Measurements from ENCODE around the gene ANP32B.
A peak's percentile ranks its signal among the peaks of the same experiment; 100 is the strongest.

The ANP32B gene

GRCh38 chr9:97982683-97983588 is at the start of gene ANP32B:
Gene ANP32B (plus strand): TSS chr9:97983341. CDS start chr9:97983556, 215 bp downstream.
- TF ChIP-seq CTCF (conservative IDR thresholded peaks at IDR 0.05; ENCODE audit: control insufficient read depth, insufficient read depth, low read depth, low read length): peak; percentile 53
- peak; percentile 79 for DNase-seq (ENCODE audit: low read depth)
- H3K4me3 ChIP-seq (ENCODE audit: control insufficient read depth, low read depth, low read length): peak within 1 kb of the TSS; percentile 75

DNA sequence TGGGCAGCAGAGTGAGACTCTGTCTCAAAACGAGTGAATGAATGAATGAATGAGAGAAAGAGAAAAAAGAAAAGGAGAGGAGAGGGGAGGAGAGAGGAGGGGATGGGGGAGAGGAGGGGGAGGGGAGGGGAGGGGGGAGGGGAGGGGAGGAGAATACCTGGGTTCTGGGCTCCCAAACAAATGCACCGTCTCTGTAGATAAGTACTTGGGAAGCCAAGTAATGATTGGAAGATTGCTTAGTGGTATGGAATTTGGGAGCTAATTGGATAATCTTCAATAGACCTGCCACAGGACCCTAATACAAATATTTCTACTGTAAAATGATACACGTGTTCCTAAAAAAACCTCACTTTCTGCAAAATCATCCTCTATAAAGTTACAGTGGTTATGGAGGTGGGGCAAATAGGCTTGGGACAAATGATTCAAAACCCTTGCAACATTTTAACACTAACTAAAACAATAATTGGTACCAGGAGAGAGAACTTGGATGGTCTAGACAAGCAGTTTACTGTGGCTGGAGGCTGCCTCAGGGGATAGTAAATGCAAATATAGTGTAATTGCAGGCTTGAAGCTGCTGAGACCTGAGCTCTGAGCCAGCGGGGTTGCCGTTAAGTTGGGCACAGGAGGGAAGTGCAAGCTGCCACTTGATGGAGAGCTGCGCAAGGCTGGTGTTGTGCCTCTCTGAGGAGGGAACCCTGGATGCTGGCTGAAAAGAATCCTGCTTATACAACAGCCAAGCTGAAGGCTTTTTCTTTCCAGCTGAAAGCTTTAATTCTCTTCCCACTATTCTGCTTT is 48.6 kb upstream of the ANP32B start:
- TF ChIP-seq CTCF (conservative IDR thresholded peaks at IDR 0.05; ENCODE audit: control insufficient read depth, insufficient read depth, low read depth, low read length): no peak
- no peak for DNase-seq (ENCODE audit: low read depth)
- H3K4me3 ChIP-seq (ENCODE audit: control insufficient read depth, low read depth, low read length): no peak overlapping the region

GRCh38 chr9:97935276-97935675 is 47.9 kb upstream of the ANP32B start:
- TF ChIP-seq CTCF (conservative IDR thresholded peaks at IDR 0.05; ENCODE audit: control insufficient read depth, insufficient read depth, low read depth, low read length): no peak
- no peak overlapping the region for H3K4me3 ChIP-seq (ENCODE audit: control insufficient read depth, low read depth, low read length)
- DNase-seq (ENCODE audit: low read depth): no peak

- DNase-seq (ENCODE audit: low read depth): no peak
- no peak for TF ChIP-seq CTCF (conservative IDR thresholded peaks at IDR 0.05; ENCODE audit: control insufficient read depth, insufficient read depth, low read depth, low read length)
- no peak overlapping the region for H3K4me3 ChIP-seq (ENCODE audit: control insufficient read depth, low read depth, low read length)
Measured at GRCh38 chr9:97936998-97937397, 46.1 kb upstream of the ANP32B start.

GRCh38 chr9:97938081-97938644 is 45.0 kb upstream of the ANP32B start, which contains the start of gene HEMGN:
Gene HEMGN (minus strand): TSS chr9:97938172. CDS start chr9:97938136, 36 bp downstream.
- DNase-seq (ENCODE audit: low read depth): no peak
- no peak within 1 kb of the TSS for H3K4me3 ChIP-seq (ENCODE audit: control insufficient read depth, low read depth, low read length)
- no peak for TF ChIP-seq CTCF (conservative IDR thresholded peaks at IDR 0.05; ENCODE audit: control insufficient read depth, insufficient read depth, low read depth, low read length)

DNA sequence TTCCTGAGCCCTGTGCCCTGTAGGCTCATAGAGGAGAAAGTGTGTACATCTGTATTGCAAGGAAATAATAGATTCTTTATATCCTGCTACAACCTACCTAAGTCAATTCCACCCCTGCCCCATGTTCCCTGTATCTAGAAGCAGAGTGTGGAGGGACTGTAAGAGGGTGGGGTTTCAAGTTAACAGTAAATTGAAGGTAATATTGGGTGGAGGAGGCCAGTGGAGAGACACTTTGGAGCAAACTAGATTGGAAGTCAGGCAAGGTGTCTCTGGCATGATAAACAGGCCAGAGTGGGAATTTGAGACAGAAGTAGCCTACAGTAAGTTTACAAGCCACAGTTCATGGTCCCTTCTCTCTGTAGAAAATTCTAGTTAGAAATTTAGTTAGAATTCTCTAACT is 42.9 kb upstream of the ANP32B start:
- H3K4me3 ChIP-seq (ENCODE audit: control insufficient read depth, low read depth, low read length): no peak overlapping the region
- DNase-seq (ENCODE audit: low read depth): no peak
- no peak for TF ChIP-seq CTCF (conservative IDR thresholded peaks at IDR 0.05; ENCODE audit: control insufficient read depth, insufficient read depth, low read depth, low read length)
